IMR-90 (cell line): ENCODE results near the gene TOGARAM1.

Experiments
- CEBPB ChIP-seq: IDR thresholded peaks from 2 replicates; pipeline ENCODE4 v1.6.1; 2012; ENCODE audit warnings: low read depth, low read length, improper control_type of control experiment
- CTCF ChIP-seq: conservative IDR thresholded peaks from 2 replicates; pipeline ENCODE4 v1.5.1; 2012; ENCODE audit warnings: mild to moderate bottlenecking, low read depth, low read length, improper control_type of control experiment
- MAZ ChIP-seq: IDR thresholded peaks from 2 replicates; pipeline ENCODE4 v1.6.1; 2012; ENCODE audit warnings: low read depth, mild to moderate bottlenecking, low read length, improper control_type of control experiment, moderate library complexity, borderline replicate concordance
- NFE2L2 ChIP-seq: fragments of 150-350 bp; IDR thresholded peaks from 2 replicates; pipeline ENCODE4 v1.6.1; 2016; ENCODE audit warnings: low read depth, mild to moderate bottlenecking, low read length
- POLR2A ChIP-seq: IDR thresholded peaks from 2 replicates; pipeline ENCODE4 v1.6.1; 2012; ENCODE audit warnings: mild to moderate bottlenecking, low read depth, low read length
- RFX5 ChIP-seq: IDR thresholded peaks from 2 replicates; pipeline ENCODE4 v1.8.0; 2012; ENCODE audit warnings: low read depth, mild to moderate bottlenecking, low read length, moderate library complexity

DNA sequence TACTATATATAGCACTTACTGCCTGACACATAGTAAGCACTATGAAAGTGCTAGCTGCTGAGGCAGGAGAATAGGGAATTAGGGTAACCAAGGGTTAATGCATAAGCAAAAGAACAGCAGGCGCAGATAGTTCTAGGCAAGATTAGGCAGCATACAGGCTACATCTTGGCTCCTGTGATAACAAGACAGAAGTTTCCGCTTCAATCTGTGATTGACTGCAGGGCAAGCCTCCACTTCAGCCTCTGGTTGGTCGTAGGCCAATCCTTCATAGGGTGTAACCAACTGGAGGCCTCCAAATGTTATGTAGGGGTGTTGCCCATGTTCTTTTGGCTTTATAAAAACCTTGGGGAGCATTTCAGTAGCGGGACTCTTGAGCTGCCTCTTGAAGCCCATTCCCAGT, 47.1 kb upstream of the TOGARAM1 start:
- TF ChIP-seq CTCF (no peak), POLR2A (no peak), RFX5 (no peak), CEBPB (no peak), NFE2L2 (no peak), MAZ (no peak)
